T-helper 1 cell (primary cell): ENCODE data around the gene CENPO.

Source experiments
- DNase-seq, 5 donors: peaks; one replicate each; pipeline ENCODE4 v3.0.0-alpha.2; 2012 to 2020

The CENPO gene

DNA sequence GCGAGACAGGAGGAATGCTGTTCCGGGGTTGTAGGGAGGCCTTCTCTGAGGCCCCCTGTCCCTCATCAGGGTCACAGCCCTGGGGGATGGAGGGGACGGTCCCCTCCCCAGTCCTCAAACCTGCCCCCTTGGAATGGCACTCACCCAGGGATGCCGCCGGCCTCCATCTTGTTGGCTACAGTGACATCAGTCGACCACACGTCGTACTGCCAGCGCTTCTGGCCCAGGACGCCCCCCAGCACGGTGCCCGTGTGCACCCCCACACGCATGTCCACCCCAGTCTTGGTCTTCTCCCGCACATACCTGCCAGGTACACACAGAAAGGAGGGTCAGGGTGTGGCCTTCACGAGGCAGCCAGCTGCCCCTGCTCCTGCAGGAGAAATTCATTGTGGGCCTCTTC lies 46.5 kb downstream of the CENPO start:
- no peak for DNase-seq

- no peak for DNase-seq
Measured at GRCh38 chr2:24840164-24840869, 47.1 kb downstream of the CENPO start.

DNA sequence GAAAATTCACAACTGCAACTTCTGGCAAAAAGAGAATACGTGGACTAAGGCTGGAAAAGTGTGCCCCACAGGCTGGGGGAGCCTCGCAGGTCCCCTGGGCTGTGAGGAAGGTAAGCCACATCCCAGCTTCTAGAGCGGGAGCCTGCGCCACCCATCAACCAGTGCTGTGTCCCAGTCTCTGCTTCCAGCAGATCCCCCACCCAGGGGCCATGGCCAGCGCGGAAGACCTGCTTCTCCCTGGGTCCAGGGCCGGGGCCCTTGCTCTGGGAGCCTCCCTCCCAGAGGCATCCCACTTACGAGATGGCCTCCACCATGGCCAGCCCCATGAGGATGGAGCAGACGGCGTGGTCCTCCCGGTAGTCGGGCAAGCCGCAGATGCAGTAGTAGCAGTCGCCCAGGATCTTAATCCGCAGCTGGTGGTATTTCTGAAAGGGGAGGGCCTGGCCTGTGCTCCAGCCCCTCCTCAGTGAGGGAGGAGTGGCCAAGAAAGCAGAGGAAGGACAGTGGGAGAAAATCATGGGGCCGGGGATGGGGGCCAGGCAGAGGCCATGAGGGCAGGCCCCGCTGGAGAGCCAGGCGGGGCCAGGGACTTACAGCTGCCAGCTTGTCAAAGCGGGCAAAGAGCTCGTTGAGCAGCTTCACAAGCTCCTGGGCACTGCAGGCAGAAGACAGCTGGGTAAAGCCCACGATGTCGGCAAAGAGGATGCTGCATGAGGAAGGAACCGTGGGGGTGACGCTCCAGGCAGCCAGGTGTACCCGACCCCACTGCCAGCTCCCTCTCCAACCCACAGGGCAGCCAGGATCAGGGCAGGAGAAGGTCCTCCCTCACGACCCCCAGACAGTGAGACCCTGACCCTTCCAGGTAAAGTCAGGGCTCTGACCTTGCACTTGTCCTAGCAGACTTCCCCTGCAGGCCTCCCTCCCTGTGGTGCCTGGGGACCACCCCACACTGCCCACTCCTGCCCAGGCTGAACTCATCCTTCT lies 48.0 kb downstream of the CENPO start:
- no peak for DNase-seq

DNA sequence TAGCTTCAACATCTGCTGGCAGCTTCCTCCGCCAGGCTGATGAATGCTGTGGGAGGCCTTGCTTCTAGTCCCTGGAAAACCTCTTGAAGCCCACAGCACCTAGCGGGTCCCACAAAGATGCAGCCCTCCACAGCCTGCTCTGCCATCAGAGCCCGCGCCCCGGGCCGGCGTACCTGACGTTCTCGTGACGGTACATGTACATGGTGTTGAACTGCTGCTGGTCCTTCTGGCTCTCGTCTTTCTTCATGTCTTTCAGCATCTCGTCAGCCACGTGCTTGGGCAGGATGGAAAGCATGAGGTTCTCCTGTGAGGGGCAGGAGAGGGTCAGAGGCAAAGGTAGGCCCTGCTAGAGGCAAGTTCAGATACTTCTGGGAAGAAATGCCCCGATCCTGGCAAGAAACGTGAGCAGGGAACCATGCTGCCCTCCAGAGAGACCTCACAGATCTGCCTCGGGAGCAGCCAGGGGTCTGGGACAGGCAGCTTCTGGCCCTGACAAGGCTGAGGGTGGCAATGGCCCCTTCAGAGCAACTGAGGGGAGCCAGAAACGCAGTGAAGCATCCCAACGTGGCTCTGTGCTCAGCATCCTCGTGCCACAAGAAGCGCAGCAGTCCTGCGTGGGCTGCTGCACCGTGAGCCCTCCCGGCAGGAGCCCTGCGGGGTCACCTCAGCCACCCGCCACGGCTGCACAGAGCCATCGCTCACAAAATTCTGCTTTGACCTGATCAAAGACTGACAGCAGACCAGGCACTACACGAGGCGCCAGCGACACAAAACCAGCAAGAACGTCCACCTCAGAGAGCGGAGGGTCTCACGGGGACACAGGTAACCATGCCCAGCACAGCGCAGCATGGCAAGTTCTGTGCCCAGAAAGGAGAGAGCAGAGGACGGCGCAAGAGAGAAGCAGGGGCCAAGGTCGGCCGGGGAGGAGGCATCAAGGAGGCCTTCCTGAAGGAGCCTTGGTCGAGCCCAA lies 49.1 kb downstream of the CENPO start:
- no peak for DNase-seq

DNA sequence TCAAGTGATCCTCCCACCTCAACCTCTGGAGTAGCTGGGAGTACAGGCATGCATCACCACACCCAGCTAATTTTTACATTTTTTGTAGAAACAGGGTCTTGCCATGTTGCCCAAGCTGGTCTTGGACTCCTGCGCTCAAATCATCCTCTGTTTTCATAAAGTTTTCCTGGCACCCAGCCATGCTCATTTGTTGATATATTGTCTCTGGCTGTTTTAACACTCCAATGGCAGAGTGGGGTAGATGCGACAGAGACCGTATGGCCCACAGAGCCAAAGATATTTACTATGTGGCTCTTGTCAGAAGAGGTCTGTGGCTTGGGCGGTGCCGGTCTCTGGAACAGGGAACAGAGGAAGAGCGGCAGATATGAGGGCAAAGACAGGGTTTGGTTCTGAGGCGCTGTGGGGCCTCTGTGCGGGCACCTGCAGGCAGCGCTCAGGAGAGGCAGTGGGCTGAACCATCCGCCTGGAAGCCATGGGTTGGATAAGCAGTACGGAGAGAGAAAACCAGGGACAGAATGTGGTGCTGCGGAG lies 50.2 kb downstream of the CENPO start:
- no peak for DNase-seq

GRCh38 chr2:24844023-24844685 lies 50.9 kb downstream of the CENPO start:
- DNase-seq, result no peak

- DNase-seq, result no peak
Measured at GRCh38 chr2:24845691-24846090, 52.5 kb downstream of the CENPO start.

GRCh38 chr2:24850944-24851343 lies 57.7 kb downstream of the CENPO start:
- DNase-seq, result no peak

- DNase-seq, result no peak
Measured at GRCh38 chr2:24852026-24852425, 58.8 kb downstream of the CENPO start.

- no peak for DNase-seq
Measured at GRCh38 chr2:24852431-24853020, 59.3 kb downstream of the CENPO start.

DNA sequence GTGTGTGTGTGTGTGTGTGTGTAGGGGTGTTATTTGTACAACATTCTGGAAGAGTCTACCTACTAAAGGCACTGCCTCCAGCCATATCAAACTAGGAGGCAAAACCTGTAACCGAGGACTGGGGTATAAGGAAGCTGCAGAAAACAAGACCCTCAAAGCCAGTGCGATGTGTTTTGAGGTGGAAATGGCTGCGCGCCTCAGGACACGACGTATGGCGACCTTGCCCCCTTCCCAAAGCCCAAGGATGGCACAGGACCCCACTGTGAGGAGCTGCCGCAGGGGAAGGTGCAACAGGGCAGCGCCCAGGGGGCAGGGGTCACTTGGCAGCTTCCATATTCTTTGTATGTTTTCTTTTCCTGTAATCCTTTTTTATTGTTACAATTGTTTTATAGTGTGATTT lies 59.8 kb downstream of the CENPO start:
- no peak for DNase-seq

DNA sequence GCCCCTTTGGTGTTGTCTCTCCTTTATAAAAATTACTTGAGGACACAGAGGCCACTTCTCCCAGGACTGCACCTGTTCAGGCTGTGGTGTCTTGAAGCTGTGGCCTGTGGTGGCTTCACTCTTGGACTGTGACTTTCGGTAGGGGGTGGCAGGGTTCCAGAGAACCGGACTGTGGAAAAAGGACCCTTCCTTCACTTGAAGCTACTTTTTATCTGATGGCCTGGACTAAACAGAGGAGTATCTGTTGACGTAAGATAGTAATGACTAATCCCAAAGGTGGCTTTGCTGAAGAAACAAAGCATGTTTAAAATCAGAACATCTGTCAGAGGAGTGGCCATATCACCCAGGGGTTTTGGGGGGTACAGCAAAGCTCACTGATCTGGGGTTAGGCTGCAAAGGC lies 60.8 kb downstream of the CENPO start:
- no peak for DNase-seq

DNA sequence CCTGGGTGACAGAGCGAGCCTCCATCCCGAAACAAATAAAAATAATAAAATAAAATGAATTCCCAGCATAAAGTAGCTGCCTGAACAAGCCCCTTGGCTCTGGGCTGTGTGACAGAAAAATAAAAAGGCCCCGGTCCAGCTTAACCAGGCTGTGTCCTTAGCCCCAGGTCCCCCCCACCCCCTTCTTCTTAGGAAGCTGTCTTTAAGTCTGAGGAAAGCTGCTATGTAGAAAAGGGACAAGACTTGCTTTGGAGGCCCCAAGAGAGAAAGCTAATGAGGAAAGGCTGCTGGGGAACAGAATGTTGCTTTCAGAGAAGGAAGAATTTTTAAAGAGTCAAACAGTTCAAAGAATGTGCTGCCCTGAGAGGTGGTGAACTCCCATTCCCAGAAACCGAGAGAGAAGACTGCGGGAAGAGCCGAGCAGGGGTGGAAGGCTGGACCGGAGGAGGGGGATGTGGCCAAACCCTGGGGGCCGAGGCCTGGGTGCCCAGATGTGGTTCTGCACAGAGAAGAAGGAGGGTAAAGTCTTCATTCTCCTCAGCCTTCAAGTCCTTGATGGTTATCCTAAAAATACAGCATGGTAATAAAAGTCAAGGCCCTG lies 61.9 kb downstream of the CENPO start:
- DNase-seq, result no peak

DNA sequence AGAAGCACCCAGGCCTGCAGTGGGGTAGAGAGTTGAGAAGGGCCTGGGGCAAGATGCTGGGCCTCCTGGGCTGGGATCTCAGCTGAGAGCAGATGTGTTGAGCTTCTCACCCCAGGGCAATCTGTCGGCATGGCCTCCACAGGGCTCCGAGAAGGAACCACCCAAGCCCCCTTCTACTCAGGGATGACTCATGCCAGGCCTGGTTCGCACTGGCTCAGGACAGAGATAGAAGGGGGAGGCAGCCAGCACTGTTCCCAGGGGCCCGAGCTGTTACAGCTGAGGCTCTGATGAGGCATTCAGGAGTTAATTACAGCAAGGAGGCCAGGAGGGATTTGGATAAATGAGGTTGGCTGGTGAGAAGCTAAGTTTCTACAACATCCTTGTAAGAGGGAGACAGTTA lies 62.5 kb downstream of the CENPO start:
- no peak for DNase-seq

GRCh38 chr2:24856791-24857211 lies 63.6 kb downstream of the CENPO start:
- no peak for DNase-seq

GRCh38 chr2:24857746-24858145 lies 64.5 kb downstream of the CENPO start:
- no peak for DNase-seq

- no peak for DNase-seq
Measured at GRCh38 chr2:24858996-24859395, 65.8 kb downstream of the CENPO start.

DNA sequence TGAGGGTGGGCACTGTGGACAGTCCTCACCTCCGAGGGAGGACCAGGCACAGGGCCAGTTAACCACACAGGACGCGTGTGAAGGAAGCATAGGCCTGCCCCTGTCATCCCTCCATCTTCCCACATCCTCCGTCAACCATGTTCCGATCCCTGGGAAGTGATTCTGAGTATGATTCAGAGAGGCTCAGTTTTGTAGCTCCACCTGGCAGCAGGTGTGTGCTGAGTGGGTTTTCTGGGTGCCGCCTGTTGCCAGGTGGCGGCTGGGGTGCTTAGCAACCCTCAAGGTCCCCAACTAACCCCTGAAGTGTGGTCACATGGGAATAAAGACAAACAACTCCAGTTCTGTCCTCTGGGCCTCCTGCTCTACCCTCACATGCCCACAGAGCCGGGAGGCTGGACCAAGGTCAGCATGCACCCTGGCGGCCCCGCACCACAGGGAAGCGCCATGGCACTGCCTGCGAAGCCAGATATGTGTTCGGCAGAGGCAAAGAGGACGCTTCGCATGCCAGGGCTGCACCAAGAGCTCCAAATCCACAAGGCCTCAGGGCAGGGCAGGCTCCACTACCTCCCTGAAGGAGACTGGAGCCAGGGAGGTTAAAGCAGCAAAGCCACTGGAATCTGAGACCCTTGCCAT lies 66.9 kb downstream of the CENPO start:
- no peak for DNase-seq

DNA sequence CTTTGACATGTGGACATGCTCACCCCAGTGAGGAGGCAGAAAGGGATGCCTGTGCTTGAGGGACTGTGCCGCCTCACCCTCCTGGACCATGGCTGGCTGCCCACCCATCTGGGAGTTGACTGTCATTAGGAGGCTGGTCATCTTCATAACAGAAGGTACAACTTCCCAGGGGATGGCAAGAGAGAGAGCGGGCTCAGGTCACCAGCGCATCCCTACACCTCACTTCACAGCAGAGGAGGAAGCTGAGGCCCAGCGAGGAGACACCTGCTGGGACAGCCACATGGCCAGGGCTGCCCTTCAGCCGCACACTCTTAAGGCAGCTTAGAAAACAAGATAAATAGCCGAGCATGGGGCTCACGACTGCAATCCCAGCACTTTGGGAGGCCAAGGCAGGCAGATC lies 67.4 kb downstream of the CENPO start:
- no peak for DNase-seq

- DNase-seq, result no peak
Measured at GRCh38 chr2:24861500-24861899, 68.3 kb downstream of the CENPO start.

DNA sequence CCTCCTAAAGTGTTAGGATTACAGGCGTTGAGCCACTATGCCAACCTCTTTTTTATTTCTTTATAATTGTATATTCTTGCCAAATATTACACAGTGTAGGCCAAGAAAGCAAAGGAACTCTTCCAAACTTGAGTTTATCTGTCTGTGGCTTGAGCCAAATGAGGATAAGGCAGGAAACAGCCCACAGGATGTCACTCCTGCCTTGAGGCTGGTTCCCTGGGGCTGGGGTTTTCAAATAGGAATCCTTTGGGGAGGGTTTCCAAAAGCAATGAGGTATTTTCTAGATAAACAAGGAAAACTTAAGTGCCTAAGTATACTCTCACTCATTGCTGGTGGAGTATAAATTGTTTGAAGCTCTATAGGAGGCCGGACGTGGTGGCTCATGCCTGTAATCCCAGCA lies 70.4 kb downstream of the CENPO start:
- no peak for DNase-seq
